Amniotic stem cell (primary cell): ENCODE results near the gene XCR1.
"Not testable (repeated sequence)": the region's sequence is repeated elsewhere in the genome, so short reads cannot be mapped to it uniquely, and the experiment has no call there.

Experiments used
- DNase-seq: peaks from one replicate; lab custom pipeline; 2025; lab: John Stamatoyannopoulos, UW

The XCR1 gene, protein sequence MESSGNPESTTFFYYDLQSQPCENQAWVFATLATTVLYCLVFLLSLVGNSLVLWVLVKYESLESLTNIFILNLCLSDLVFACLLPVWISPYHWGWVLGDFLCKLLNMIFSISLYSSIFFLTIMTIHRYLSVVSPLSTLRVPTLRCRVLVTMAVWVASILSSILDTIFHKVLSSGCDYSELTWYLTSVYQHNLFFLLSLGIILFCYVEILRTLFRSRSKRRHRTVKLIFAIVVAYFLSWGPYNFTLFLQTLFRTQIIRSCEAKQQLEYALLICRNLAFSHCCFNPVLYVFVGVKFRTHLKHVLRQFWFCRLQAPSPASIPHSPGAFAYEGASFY

DNA sequence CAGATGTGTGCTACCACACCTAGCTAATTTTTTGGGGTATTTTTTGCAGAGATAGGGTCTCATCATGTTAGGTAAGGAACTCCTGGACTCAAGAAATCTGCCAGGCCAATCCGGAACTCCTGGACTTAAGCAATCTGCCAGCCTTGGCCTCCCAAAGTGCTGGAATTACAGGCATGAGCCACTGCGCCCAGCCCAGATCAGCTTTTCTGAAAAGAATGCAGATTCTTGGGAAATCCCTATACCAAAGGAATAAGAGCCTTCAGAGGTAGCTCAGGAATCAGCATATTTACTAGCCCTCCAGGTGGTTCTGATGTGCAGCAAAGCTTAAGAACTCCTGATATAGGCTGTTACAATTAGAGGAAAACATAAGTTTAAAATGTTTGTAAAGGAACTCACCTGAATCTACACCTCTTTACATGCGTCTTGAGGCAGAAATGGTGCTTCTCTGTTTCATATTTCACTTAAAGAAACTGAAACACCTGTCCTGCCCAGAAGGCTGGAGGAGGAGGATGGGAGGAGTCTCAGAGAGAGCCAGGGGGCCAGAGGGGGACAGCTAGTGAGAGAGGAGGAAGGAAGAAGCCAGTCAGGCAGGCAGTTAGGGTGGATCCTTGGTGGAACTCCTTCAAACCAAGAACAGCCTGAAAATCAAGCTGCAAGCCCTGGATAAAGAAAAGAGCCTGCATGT lies at the start of gene XCR1:
TSS of gene XCR1 (minus strand) at position 463 of the 685 bp plus-strand sequence. CDS start 5,536 bp downstream, outside the sequence.
- no peak for DNase-seq

DNA sequence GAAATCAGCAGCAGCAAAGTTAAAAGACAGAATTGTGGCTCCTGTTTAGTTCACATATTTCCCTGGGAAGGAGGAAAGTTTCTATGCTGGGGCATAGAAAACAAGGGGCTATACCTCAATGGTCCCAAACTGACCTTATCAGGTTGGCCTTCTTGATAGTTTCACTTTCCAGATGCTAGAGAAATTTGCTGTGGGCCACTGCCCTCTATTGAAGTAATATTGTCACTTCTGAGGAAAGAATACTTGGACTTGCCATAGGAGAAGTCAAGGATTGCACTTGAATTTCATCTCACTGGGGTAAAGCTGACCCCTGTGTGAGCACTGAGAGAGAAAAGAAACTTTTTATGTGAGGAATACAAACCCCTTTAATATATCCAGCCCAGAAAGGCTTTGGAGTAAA lies 49.3 kb upstream of the XCR1 start:
- no peak for DNase-seq

DNA sequence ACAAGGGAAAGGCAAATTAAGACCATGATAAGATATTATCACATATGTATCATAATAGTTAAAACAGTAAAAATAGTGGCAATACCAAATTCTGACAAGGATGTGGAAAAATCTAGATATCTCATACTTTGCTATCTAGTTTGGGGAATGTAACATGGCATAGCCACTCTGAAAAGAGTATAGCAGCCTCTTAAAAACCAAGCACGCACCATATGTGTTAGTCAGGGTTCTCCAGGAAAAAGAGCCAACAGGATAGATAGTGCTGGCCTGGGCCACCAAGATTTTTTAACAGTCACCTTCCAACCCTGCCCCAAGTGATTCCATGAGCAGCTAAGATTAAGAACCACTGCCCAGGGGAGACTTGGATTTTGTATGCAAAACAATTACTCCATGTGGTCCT lies 48.5 kb upstream of the XCR1 start:
- no peak for DNase-seq

DNA sequence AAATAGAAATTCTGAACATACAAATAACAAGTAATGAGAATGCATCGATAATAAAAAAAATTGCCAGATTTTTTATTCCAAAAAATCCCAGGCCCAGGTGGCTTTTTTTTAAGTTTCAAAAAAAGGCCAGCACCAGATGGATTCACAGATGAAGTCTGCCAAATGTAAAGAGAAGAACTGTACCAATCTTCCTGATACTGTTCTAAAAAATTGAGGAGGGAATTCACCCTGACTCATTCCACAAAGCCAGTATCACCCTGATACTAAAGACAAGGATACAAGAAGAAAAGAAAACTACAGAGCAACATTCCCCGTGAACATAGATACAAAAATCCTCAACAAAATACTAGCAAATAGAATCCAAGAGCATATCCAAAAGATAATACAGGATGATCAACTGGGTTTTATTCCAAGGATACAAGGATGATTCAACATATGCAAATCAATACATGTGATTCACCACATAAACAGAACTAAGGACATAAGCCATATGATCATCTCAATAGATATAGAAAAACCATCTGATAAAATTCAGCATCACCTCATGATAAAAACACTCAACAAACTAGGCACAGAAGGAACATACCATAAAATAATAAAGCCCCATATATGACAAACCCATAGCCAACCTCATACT lies 44.1 kb upstream of the XCR1 start:
- DNase-seq: no peak

- DNase-seq: no peak
Observed at GRCh38 chr3:46070595-46071093, 43.4 kb upstream of the XCR1 start.

DNA sequence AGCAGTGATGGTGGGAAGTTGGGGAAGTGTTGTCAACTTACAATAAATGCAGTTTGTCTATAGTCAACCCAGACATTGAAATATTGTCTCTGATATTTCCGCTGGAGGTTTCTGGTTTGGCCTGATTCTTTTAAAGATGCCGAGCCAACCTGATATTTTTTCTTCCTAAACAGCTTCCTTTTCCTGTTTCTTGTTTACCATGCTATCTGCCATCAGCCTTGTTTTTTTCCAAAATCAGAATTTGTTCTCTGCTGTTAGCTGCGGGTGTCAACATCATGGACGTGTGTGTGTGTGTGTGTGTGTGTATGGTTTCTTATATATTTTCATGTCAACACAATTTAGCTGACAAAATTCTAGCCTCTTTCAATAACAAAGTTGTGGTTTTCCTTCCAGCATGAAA lies 41.2 kb upstream of the XCR1 start:
- no peak for DNase-seq

DNA sequence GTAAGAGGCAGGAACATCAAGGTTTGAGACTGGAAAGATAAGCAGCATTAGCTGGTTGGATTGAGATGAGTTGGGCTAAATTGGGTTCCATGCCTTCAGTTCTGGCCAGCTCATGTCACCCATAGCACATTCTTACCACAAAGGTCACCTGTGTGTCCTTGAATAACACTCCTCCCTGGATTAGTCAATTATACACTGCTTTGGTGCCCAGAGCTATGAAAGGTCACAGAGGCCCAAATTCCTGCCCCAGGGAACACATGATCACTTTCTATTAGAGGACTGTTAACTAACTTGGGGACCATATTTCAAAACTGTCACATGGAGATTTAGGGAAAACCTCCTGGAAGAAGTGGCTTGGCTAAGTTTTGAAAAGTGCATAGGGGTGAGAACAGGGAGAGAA lies 40.1 kb upstream of the XCR1 start:
- DNase-seq: no peak

DNA sequence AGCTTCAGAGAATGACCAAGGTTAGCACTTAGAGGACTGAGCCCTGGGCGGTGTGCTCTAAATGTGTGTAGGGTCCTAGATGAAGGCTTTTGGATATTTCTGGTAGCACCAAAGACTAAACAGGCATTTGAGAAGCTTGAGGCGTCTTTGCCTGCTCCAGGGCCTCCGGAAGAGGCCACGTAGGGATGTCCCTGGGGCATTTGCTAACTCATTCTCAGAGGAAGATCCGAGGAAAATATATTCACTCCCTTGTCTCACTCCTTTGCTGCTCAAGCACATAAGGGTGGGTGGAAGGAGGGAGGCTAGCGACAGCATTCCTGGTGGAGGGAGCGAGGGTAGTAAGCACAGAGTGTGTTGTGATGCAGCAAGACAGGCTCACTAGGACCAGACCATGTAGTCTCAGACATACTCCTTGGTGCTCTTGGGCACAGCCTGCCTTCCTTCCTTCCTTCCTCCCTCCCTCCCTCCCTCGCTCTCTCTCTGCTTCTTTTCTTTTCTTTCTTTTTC lies 38.5 kb upstream of the XCR1 start:
- DNase-seq: no peak

DNA sequence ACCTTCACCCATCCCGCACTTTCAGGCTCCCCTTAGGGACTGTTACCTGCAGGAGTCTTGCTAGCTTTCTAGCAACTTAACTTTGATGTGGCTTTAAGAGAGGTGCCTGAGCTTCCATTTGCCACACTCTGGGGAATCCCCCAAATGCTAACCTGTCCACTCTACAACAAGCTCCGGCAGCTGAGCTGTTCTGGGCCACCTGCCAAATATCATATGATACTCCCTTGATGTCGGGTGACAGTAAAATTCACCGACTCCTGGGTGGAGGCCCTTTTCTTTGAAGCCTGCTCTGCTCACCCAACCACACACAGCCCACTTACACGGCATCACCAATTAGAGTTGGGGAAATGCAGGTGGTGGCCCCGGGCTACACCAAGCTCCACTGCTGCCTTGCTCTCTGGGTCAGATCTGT lies 38.0 kb upstream of the XCR1 start:
- no peak for DNase-seq

- no peak for DNase-seq
Observed at GRCh38 chr3:46062679-46063078, 35.4 kb upstream of the XCR1 start.

DNA sequence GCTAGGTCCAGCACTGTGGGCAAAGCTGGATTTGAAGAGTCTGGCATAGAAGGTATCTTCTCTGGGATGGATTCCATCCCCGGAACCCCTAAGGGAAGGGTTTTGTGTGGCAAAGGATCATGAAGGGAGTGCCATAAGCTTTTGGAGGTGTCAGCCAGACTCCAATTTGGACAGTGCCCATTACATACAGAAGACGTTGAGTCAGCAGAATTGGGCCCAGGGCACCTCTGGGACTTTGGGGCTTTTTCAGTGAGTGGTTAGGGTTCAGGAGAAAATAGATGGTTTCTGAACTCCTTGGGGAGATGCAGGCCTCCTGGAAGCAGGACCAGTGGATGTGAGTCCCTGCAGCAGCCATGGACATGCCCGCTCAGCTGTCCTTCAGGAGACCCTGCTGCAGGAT lies 34.6 kb upstream of the XCR1 start:
- no peak for DNase-seq

DNA sequence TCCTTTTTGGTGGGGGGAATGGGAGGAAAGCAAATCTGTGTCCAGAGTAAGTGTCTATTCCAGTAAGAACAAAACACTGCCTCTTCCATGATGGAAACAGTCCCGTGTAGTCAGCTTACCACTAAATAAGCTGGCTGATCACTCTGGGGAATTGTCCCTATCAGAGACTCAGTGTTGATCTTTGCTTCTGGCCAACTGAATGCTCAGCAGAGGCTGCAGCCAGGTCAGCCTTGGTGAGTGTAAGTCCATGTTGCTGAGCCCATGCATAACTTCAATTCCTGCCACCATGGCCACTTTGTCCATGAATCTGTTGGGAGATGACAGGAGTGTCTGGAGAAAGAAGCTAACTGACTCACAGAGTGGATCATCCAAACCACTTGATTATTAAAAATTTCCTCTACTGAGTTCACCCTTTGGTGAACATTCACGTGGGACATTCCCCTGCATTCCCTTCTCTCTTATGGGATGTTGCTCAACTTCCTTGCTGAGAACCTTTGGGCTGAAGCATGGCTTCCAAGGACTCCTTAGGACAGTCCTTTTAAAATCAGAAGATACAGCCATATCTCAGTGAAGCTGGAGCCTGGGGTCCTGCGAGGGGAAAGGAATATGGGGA lies 33.9 kb upstream of the XCR1 start:
- DNase-seq: no peak

GRCh38 chr3:46060551-46060950 lies 33.3 kb upstream of the XCR1 start:
- DNase-seq: no peak

DNA sequence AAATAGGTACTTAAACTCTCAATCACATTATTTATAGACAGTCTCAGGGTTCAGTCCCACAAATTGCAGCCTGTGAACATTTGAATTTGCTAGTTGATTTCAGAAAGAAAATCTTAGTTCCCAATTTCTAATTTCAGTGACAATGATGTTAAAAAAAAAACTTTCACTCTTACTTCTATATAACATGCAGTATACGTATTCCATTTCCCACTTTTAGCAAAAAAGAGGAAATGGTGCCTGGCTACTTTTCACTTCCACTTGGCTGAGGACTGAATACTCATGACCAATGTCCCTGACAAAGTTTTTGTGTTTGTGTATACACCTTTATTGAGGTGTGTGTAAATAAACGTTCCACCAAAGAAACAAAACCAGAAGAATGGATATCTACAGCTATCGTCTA lies 32.1 kb upstream of the XCR1 start:
- DNase-seq: no peak

DNA sequence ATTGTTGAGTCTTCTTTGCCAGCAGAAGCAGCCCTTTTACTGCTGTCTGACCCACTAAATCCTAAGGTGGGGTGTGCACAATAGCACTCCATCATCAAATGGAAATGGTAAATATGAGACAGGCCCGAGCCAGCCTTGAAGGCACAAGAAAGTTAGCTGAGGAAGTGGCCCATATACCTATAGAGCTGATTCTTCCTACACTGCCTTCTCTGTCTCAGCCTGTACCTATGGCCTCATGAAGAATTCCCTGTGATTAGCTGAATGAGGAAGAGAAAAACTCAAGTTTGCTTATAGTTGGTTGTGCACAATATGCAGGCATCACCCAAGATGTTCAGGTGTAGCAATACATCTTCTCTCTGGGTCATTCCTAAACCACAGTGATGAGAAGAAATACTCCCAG lies 31.7 kb upstream of the XCR1 start:
- no peak for DNase-seq

DNA sequence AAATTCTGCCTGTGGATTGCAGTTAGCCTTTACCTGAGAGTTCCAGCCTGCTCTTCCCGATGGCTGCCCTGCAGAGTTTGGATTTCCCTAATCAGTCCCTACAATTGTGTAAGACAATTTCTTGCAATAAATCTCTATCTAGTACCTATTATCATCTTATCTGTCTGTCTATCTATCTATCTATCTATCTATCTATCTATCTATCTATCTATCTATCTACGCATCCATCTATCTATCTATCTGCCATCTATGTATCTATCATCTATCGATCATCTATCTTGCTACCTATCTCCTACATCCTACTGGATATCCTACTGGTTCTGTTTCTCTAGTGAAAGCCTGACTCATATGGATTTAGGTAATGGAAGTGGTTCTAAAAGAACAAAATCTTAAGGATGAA lies 30.4 kb upstream of the XCR1 start:
- DNase-seq: no peak

DNA sequence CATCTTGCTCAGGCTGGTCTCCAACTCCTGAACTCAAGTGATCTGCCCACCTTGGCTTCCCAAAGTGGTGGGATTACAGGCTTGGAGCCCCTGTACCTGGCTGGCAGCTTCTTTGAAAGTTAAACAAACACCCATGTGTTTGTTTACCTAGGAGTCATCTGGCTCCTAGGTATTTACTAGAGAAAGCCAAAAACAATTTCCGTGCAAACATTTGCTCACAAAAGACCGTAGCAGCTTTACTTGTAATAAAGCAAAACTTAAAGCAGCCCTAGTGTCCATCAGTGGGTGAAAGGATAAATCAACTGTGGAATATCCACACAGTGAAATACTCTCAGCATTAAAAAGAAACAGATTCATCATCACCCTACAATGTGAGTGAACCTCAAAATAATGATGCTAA lies 29.4 kb upstream of the XCR1 start:
- no peak for DNase-seq

DNA sequence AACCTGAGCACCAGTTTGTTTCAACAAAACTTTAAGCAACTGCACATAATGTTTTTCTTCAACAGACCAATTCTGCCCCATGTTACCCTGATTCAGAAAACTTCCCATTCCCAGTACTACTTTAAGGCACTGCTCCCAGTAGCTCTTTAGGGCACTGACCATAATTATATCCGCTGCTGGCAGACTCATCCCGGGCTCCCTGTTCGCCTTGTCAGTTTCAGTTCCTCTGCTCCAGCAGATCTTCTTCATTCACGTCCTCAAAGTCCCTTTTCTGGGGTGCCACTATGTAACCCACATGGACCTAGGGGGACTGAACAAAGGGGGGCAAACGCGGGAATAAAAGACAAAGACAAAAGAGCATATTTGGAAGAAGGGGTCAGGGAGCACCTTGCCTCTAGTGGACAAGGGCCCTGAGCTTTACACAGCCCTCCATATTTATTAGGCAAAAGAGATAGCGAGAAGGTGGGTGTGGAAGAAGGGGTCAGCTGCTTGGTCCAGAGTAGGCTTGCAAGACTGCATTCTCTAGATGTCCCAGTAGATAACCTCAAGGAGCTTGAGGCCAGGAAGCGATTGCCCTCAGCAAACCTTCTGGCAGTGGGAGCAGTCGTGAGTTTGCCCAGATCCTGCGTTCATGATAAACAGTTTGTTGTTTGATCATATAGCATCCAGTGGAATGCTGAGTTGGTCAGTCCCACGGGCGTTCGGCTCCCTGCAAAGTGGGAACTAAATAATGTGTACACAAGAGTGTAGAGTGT lies 26.7 kb upstream of the XCR1 start:
- not testable (repeated sequence) for DNase-seq

- DNase-seq: not testable (repeated sequence)
Observed at GRCh38 chr3:46053265-46053664, 26.0 kb upstream of the XCR1 start.

- DNase-seq: no peak
Observed at GRCh38 chr3:46052531-46052930, 25.2 kb upstream of the XCR1 start.

DNA sequence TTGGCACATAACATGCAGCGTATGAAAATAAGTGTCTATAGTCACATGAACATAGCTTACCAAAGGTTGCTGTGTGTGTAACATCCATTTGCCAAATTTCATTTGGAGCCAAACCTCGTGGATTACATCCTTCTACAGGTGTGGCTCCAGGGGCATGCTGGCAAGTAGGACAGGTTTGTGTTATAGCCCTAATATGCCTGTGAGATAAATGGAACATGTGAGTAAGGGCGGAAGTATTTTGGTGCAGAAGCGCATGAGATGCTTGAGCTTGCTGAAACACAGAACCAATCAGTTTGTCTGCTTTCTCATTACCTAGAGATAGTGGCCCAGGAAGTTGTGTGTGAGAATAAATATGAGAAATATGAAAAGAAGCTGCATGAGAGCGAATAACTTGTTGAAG lies 21.8 kb upstream of the XCR1 start:
- DNase-seq: no peak

DNA sequence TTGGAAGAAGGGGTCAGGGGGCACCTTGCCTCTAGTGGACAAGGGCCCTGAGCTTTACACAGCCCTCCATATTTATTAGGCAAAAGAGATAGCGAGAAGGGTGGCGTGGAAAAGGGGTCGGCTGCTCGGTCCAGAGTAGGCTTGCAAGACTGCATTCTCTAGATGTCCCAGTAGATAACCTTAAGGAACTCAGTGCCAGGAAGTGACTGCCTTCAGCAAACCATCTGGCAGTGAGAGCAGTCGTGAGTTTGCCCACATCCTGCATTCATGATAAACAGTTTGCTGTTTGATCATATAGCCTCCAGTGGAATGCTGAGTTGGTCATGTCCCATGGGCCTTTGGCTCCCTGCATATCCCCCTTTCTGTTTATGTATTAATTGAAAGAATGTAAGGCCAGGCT lies 18.9 kb upstream of the XCR1 start:
- DNase-seq: not testable (repeated sequence)
